ENCODE measurements around the gene SPINT2.

GRCh38 chr19:38315657-38316476, 51.5 kb downstream of the SPINT2 start, which contains the start of gene YIF1B:
- TF ChIP-seq RARB (CRISPR knock-in tag; IDR thresholded peaks at IDR 0.05), result no peak
- no peak for TF ChIP-seq ZFP3 (CRISPR knock-in tag; IDR thresholded peaks at IDR 0.05)
- TF ChIP-seq PATZ1 (CRISPR knock-in tag; IDR thresholded peaks at IDR 0.05; ENCODE audit: borderline replicate concordance), result no peak
- TF ChIP-seq ZC3H10 (CRISPR knock-in tag; IDR thresholded peaks at IDR 0.05), result no peak
- TF ChIP-seq TSHZ2 (CRISPR knock-in tag; IDR thresholded peaks at IDR 0.05), result no peak
- TF ChIP-seq ZNF70 (CRISPR knock-in tag; IDR thresholded peaks at IDR 0.05), result no peak
- no peak for TF ChIP-seq ARNTL (CRISPR knock-in tag; IDR thresholded peaks at IDR 0.05; ENCODE audit: borderline replicate concordance, low read depth)
- no peak for TF ChIP-seq CREB5 (CRISPR knock-in tag; IDR thresholded peaks at IDR 0.05; ENCODE audit: low read depth)
- no peak for TF ChIP-seq ZNF565 (CRISPR knock-in tag; conservative IDR thresholded peaks at IDR 0.05; ENCODE audit: low read depth)
- no peak for TF ChIP-seq OSR1 (CRISPR knock-in tag; IDR thresholded peaks at IDR 0.05)

All from SK-N-SH treated with all-trans-retinoic acid at 6 μM for 48 hours (cell line).